HEK293 (cell line): ENCODE data around the gene NUDT9.

Experiments
- GFI1B ChIP-seq: fragments of 450-650 bp; formaldehyde crosslinking; IDR thresholded peaks from 2 replicates; pipeline ENCODE4 v1.5.1; 2016; ENCODE audit warnings: missing biosample characterization, missing genetic modification characterization
- ZBTB20 ChIP-seq: fragments of 450-650 bp; formaldehyde crosslinking; IDR thresholded peaks from 2 replicates; pipeline ENCODE4 v1.5.1; 2016; ENCODE audit warnings: missing biosample characterization, missing genetic modification characterization
- ZNF585B ChIP-seq: fragments of 450-650 bp; formaldehyde crosslinking; IDR thresholded peaks from 2 replicates; pipeline ENCODE4 v1.5.1; 2016; ENCODE audit warnings: missing biosample characterization, missing genetic modification characterization
- ZNF76 ChIP-seq: fragments of 450-650 bp; formaldehyde crosslinking; IDR thresholded peaks from 2 replicates; pipeline ENCODE4; 2016; ENCODE audit warnings: low read depth, missing biosample characterization, missing genetic modification characterization, borderline replicate concordance
- TF ChIP-seq, protein P1 (sequence below): fragments of 450-650 bp; formaldehyde crosslinking; IDR thresholded peaks from 2 replicates; pipeline ENCODE4 v1.5.1; 2016; ENCODE audit warnings: missing biosample characterization, missing genetic modification characterization
- TF ChIP-seq, protein P2 (sequence below): fragments of 450-650 bp; formaldehyde crosslinking; IDR thresholded peaks from 2 replicates; pipeline ENCODE4 v1.5.1; 2016; ENCODE audit warnings: missing biosample characterization, missing genetic modification characterization
- TF ChIP-seq, protein P3 (sequence below): IDR thresholded peaks from 2 replicates; pipeline ENCODE4 v1.6.1; 2011; ENCODE audit warnings: mild to moderate bottlenecking, low read depth, low read length, borderline replicate concordance
- TF ChIP-seq, protein P4 (sequence below): fragments of 450-650 bp; formaldehyde crosslinking; IDR thresholded peaks from 2 replicates; pipeline ENCODE4 v1.5.1; 2016; ENCODE audit warnings: missing biosample characterization, missing genetic modification characterization

DNA sequence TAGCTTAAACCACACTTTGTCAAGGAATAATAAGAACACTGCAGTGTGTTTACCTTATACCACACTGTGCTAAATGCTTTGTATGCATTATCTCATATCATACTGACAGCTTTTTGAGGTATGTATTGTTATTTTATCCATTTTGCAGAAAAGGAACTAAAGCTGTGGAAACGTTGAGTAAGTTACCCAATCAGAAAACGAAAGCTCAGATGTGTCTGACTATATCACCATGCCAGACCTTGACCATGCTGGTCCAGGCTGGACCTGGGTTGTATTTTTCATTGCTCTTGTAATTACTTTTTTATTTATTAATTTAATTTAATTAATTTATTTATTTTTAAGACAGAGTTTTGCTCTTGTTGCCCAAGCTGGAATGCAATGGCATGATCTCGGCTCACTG, 33.5 kb upstream of the NUDT9 start:
- TF ChIP-seq, protein P1, sequence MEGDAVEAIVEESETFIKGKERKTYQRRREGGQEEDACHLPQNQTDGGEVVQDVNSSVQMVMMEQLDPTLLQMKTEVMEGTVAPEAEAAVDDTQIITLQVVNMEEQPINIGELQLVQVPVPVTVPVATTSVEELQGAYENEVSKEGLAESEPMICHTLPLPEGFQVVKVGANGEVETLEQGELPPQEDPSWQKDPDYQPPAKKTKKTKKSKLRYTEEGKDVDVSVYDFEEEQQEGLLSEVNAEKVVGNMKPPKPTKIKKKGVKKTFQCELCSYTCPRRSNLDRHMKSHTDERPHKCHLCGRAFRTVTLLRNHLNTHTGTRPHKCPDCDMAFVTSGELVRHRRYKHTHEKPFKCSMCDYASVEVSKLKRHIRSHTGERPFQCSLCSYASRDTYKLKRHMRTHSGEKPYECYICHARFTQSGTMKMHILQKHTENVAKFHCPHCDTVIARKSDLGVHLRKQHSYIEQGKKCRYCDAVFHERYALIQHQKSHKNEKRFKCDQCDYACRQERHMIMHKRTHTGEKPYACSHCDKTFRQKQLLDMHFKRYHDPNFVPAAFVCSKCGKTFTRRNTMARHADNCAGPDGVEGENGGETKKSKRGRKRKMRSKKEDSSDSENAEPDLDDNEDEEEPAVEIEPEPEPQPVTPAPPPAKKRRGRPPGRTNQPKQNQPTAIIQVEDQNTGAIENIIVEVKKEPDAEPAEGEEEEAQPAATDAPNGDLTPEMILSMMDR (tag by site-specific recombination), result no peak
- TF ChIP-seq, protein P2, sequence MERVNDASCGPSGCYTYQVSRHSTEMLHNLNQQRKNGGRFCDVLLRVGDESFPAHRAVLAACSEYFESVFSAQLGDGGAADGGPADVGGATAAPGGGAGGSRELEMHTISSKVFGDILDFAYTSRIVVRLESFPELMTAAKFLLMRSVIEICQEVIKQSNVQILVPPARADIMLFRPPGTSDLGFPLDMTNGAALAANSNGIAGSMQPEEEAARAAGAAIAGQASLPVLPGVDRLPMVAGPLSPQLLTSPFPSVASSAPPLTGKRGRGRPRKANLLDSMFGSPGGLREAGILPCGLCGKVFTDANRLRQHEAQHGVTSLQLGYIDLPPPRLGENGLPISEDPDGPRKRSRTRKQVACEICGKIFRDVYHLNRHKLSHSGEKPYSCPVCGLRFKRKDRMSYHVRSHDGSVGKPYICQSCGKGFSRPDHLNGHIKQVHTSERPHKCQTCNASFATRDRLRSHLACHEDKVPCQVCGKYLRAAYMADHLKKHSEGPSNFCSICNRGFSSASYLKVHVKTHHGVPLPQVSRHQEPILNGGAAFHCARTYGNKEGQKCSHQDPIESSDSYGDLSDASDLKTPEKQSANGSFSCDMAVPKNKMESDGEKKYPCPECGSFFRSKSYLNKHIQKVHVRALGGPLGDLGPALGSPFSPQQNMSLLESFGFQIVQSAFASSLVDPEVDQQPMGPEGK, result no peak
- TF ChIP-seq, protein P3, sequence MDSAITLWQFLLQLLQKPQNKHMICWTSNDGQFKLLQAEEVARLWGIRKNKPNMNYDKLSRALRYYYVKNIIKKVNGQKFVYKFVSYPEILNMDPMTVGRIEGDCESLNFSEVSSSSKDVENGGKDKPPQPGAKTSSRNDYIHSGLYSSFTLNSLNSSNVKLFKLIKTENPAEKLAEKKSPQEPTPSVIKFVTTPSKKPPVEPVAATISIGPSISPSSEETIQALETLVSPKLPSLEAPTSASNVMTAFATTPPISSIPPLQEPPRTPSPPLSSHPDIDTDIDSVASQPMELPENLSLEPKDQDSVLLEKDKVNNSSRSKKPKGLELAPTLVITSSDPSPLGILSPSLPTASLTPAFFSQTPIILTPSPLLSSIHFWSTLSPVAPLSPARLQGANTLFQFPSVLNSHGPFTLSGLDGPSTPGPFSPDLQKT, result no peak
- TF ChIP-seq ZBTB20 (tag by site-specific recombination), result no peak
- TF ChIP-seq GFI1B (tag by site-specific recombination), result no peak
- TF ChIP-seq, protein P4, sequence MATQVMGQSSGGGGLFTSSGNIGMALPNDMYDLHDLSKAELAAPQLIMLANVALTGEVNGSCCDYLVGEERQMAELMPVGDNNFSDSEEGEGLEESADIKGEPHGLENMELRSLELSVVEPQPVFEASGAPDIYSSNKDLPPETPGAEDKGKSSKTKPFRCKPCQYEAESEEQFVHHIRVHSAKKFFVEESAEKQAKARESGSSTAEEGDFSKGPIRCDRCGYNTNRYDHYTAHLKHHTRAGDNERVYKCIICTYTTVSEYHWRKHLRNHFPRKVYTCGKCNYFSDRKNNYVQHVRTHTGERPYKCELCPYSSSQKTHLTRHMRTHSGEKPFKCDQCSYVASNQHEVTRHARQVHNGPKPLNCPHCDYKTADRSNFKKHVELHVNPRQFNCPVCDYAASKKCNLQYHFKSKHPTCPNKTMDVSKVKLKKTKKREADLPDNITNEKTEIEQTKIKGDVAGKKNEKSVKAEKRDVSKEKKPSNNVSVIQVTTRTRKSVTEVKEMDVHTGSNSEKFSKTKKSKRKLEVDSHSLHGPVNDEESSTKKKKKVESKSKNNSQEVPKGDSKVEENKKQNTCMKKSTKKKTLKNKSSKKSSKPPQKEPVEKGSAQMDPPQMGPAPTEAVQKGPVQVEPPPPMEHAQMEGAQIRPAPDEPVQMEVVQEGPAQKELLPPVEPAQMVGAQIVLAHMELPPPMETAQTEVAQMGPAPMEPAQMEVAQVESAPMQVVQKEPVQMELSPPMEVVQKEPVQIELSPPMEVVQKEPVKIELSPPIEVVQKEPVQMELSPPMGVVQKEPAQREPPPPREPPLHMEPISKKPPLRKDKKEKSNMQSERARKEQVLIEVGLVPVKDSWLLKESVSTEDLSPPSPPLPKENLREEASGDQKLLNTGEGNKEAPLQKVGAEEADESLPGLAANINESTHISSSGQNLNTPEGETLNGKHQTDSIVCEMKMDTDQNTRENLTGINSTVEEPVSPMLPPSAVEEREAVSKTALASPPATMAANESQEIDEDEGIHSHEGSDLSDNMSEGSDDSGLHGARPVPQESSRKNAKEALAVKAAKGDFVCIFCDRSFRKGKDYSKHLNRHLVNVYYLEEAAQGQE, result no peak
- TF ChIP-seq ZNF76 (tag by site-specific recombination), result no peak
- TF ChIP-seq ZNF585B (tag by site-specific recombination), result no peak
